GM12873 (cell line): ENCODE results near the gene TPSD1.
"Not testable (repeated sequence)": the region's sequence is repeated elsewhere in the genome, so short reads cannot be mapped to it uniquely, and the experiment has no call there.

ENCODE experiments used
- CTCF ChIP-seq: IDR thresholded peaks from 2 replicates; pipeline ENCODE4 v1.5.1; 2012; ENCODE audit warnings: low read depth, mild to moderate bottlenecking, moderate library complexity, low read length, control low read depth; ENCODE audit not compliant: insufficient read depth; ENCODE audit errors: missing control alignments

The TPSD1 gene

GRCh38 chr16:1255276-1256122, at the start of gene TPSD1:
Gene TPSD1 (plus strand): TSS chr16:1256069. CDS start chr16:1256281, 212 bp downstream.
- not testable (repeated sequence) for TF ChIP-seq CTCF

GRCh38 chr16:1206326-1206725, 49.5 kb upstream of the TPSD1 start:
- no peak for TF ChIP-seq CTCF

GRCh38 chr16:1206786-1207185, 49.1 kb upstream of the TPSD1 start:
- no peak for TF ChIP-seq CTCF

GRCh38 chr16:1208239-1208830, 47.5 kb upstream of the TPSD1 start:
- TF ChIP-seq CTCF: no peak

- no peak for TF ChIP-seq CTCF
These were observed 46.8 kb upstream of the TPSD1 start for GRCh38 chr16:1209081-1209480.

- no peak for TF ChIP-seq CTCF
These were observed 45.4 kb upstream of the TPSD1 start for GRCh38 chr16:1210461-1210860.

GRCh38 chr16:1211451-1212268, 44.2 kb upstream of the TPSD1 start:
- TF ChIP-seq CTCF: no peak
